GM19238 (cell line): Measurements from ENCODE around the gene APOO.

Source experiments
- DNase-seq: peaks from one replicate; pipeline ENCODE4 v3.0.0; 2011; ENCODE audit warnings: low spot score; ENCODE audit not compliant: insufficient read length

Gene APOO

DNA sequence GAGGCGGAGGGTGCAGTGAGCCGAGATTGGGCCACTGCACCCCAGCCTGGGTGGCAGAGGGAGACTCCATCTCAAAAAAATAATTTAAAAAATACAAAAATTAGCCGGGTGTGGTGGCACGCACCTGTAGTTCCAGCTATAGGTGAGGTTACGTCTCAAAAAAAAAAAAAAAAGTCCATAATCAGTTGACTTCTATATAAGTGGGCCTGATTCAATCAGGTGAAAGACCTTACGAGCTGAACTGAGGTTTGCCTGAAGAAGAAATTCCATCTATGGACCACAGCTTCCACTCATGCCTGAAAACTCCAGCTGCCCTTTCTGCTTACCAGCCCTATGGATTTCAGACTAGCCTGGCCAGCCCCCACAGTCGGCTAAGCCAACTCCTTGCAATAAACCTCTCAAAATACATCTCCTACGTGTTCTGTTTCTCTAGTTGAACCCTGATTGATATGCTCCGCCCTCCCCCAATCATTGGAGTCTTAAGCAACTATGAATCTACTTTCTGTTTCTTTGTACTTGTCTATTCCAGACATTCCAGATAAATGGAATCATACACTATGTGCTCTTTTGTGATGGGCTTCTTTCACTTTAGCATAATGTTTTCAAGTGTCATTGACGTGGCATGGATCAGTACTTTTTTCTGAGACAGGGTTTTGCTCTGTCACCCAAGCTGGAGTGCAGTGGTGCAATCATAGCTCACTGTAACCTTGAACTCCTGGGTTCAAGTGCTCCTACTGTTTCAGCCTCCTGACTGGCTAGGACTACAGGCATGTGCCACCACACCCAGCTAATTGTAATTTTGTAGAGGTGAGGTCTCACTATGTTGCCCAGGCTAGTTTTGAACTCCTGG lies 88.1 kb downstream of the APOO start:
- no peak for DNase-seq

DNA sequence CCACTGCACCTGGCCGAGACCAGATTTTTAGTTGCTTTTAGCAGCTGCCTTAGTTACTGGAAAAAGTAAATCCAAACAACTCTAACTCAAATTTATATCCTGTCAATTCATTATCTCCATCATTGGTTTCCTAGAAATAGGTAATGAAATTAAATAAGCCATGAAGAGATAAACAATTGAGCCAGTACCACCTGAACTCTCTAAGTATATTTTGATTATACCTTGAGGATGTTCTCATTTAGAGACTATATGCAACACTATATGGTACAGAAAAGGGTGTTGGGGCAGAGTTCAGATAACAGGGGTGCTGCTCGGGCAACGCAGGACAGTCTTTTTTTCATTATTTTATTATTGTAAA lies 89.8 kb downstream of the APOO start:
- DNase-seq = no peak

DNA sequence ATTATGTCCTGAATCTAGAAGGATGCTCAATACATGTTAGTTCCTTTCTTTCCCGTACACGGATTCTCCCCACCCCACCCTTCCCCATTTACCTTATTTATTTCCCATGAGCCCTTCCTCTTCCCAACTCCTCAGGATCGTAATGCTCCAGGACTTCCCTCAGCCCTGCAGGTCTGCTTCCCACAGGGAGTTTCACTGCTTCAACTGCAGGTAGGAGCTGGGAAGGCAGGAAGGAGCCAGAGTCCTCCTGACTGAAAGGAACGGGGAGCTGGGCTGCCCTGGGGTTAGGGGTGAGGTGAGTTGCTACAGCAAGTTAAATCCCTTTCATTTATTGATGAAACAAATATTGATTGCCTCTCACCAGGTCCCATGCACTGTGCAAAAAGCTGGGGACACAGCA lies 91.6 kb downstream of the APOO start:
- DNase-seq = no peak

DNA sequence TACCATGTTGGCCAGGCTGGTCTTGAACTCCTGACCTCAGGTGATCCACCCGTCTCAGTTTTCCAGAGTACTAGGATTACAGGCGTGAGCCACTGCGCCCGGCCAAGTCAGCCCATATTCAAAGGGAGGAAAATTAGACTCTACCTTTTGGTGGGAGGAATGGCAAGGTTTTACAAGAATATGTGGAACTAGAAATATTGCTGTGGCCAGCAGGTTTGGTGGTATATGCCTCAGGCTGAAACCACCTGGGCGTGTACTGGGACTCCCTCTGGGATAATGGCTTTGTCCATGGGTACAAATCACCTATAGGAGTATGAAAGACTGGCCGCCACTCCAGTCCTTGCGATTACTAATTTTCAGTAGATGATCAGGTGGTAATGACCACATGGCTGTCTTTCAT lies 92.4 kb downstream of the APOO start:
- DNase-seq = no peak

DNA sequence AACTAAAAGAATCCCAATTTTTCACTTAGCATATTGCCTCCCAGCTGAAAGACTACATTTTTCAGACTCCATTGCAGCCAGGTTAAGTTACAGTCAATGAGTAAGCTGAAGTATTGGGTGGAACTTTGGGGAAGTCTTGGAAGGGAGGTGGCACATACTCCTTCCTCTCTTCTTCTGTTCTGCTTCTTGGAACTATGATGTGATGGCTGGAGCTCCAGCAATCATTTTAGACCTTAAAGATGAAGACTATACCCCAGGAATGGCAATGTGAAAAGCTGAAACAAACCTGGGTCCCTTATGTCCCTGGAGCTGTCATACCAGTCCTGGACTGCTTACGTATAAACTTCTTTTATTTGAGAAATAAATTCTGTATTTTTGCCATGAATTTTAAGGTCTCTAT lies 93.9 kb downstream of the APOO start:
- DNase-seq = no peak

DNA sequence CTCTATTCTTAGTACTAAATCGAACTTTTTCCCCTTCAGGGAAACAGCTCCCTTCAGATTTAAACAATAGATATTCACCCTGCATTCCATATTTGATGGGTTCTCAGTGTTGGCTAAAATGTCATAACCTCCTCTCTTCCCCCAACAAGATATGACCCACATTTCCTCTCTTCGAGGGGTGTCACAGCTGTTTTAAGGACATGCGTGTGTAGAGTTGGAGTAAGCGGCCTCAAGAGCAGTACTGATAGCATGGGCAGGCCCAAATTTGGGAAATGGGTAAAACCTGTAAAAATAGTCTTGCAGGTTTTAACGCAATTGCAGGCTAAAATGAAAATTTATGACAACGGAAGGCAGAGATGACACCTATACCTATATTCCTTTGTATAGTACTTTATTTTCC lies 96.1 kb downstream of the APOO start:
- DNase-seq = no peak

DNA sequence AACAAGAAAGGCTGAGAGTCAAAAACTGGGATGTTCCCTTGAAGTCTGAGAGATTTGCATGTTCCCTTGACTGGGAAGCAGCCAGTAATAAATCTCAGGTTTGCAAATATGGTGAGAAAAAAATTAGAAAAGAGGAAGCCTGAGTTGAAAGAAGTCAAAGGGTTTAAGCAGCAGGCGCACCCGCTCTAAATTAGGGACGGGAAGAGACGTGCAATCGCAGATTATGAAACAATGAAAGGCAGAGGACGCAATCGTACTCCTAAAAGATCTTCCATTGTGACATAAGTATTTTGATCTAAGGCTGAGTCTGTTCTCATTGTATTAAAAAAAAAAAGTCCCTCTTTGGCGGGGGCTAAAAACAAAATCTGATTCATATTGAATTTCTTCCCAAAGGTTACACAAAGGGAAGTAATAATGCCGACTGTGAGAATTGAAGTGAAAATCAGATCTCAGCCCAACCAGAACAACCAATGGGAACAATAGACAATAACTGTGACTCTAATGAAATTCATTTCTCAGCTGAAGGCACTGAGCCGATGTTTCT lies 96.6 kb downstream of the APOO start:
- DNase-seq = no peak

DNA sequence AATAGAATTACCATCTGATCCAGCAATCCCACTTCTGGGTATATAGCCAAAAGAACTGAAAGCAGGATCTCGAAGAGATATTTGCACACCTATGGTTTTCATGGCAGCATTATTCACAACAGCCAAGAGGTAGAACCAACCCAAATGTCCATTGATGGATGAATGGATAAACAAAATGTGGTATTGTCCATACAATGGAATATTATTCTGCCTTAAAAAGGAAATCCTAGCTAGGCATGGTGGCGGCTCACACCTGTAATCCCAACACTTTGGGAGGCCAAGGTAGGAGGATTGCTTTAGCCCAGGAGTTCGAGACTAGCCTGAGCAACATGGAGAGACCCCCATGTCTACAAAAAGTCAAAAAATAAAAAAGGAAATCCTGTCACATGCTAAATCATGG lies 97.5 kb downstream of the APOO start:
- DNase-seq = no peak

DNA sequence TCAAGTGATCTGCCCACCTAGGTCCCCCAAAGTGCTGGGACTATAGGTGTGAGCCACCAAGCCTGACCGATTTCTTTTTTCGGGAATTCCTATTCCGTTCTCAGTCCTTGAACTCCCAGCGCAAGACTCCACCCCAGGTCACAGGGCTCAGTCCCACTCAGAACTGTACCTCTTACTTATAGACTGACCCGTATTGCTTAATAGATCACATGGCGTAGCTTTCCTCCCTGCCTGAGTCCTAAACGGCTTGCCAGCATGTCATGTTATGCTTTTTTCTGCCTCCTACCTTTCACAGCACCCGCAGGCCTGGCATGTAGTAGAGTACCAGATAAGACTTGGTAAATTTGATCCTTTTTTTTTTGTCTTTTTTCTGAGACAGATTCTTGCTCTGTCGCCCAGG lies 102.3 kb downstream of the APOO start:
- DNase-seq = no peak

DNA sequence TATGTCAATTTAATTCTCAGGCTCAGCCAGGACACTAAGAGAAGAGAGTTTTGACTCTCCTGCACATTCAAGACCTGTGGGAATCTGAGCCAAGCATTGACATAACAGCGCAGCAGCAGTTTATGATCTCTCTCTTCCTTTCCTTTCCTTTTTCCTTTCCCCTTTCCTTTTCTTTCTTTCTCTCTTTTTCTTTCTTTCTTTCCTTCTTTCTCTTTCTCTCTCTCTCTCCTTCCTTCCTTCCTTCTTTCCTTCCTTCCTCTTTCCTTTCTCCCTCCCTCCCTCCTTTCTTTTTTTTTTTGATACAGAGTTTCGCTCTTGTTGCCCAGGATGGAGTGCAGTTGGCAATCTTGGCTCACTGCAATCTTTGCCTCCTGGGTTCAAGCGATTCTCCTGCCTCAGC lies 103.2 kb downstream of the APOO start:
- no peak for DNase-seq

DNA sequence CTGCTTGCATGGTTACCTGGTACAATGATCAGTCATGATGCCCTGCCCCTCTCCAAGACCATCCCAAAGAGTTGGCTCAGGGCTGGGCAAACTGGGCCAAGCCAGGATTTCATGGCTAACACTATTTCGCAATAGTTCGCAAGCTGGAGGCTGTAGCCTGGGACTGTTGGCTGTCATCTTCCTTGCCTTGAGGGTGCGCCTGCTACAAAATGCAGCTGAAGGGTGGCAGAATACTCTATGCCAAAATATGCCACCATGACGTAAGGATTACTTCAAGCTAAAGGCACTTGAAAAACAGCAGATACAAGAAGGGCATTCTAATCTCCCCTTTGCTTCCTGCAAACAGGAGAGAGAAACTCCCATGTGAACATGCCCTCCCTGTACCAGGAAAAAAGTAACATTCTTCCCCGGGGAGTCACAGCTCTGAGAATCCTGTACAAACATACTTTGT lies 103.8 kb downstream of the APOO start:
- no peak for DNase-seq

DNA sequence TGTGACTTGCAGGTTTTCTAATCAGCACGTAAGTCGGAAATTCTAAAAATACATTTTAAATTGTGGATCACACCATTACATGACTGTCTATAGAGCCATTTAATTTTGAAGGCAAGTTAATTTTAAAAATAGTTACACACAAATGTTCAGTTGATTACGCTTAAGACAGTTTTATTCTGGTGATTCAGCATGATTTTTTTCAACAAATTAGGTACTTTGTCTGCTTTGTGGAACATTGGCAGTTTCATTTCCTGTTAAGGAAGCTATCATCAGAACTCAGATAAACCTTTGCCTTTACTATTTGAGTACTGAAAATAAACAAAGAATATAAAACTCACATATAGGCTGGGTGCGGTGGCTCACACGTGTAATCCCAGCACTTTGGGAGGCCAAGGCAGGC lies 105.3 kb downstream of the APOO start:
- no peak for DNase-seq

DNA sequence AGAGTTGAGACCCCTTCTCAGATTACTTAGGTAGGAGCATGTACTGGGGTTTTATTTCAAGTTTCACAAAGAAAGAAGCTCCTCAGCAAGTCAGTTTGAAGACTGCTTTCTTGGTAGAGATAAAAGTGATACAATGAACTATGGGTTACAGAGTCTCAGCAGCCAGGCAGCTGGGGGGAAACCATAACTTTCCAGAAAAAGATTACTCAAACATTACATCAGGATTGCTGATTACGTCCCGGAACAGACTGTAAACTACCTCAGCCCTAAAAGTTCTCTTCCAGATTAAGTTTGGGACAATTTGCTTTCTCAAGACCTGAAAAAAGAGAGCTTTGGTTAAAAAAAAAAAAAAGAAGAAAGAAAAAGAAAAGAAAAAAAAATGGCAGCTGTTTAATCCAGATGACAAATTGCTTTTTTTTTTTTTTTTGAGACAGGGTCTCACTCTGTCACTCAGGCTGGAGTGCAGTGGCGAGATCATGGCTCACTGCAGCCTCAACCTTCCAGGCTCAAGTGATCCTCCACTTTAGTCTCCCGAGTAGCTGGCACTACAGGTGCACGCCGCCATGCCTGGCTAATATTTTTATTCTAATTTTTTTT lies 108.2 kb downstream of the APOO start:
- no peak for DNase-seq

DNA sequence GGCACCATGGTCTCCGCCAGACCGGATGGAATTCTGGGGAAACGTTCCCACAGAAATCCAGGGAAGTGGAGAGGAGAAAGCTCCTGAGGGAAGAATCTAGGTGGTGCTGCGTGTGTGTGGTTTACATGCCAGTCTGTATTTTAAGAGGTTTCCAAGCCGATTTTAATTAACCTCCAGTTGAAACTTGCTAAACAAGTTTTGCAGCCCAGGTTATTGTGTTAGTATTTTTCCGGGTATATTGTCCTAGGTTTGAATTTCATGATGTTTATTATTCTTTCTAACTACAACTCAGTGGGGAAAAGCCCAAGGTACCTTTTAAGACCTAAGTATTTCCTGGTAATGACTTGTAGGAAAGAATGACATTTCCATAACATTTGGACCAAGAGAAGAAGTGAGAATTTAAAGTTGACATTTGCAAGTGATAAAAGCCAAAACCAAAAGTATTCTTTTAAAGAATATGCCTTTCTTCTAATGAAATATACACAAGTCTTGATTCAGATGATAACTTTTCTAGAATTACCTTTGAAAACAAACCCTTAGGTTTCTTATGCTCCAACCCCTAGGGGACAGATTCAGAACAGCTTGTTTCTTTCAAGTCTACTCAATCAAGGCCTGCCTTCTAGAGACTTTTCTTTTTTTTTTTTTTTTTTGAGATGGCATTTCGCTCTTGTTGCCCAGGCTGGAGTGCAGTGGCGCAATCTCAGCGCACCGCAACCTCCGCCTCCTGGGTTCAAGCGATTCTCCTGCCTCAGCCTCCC lies 110.2 kb downstream of the APOO start:
- no peak for DNase-seq

DNA sequence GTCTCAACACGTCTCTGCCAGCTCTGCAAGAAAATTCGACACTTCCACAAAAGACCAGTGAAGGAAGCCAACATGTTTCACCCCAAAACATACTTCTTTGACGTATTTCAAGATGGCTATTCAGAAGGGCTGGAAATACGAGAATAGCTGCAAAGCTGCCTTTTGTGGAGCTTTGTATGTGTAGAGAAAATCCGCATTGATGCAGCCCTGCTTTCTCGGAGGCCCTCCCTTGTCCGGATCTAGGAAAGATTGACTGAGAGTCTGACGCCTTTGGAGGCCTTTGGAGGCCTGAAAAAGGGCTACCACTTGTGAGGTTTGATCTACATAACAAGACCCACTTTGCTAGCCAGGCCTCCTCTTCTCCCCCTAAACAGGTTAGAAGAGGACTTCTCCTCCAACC lies 112.5 kb downstream of the APOO start:
- DNase-seq = no peak

DNA sequence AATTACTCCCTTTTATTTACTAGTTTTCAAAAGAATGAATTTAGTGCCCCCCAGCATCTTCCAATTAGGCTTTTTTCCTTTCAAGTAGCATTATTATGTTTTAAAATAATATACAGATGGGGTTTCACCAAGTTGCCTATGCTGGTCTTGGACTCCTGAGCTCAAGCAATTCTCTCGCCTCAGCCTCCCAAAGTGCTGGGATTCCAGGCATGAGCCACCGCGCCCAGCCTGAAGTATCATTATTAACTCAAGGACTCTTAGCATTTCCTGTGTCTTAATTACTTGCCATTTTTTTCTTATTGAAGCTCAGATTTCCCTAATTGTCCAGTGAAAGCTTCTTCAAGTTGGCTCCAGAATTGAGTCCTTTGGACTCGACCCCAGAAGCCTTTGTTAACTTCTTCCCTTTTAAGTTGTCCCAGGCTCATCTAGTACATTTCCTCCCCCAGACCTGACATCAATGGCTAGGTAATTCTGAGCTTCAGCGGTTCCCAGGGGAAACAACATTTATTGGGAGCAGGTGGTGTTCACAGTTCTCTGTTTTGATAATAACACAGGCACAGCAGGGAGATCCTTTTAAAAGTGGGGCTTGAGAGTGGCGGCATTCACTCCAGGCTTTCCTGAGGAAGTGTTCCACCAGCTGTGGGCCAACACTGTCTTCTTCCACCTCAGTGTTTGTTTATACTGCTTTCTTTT lies 114.7 kb downstream of the APOO start:
- DNase-seq = no peak

DNA sequence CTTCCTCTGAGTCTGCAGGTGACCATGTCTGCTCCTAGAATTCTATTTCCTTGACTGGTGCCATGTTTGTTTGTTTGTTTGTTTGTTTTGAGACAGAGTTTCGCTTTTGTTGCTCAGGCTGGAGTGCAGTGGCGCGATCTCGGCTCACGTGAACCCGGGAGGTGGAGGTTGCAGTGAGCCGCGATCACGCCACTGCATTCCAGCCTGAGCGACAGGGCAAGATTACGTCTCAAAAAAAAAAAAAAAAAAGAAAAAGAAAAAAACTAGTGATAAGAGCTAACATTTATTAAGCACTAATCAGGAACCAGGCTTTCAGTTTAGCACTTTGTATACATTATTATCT lies 117.6 kb downstream of the APOO start:
- DNase-seq = no peak

DNA sequence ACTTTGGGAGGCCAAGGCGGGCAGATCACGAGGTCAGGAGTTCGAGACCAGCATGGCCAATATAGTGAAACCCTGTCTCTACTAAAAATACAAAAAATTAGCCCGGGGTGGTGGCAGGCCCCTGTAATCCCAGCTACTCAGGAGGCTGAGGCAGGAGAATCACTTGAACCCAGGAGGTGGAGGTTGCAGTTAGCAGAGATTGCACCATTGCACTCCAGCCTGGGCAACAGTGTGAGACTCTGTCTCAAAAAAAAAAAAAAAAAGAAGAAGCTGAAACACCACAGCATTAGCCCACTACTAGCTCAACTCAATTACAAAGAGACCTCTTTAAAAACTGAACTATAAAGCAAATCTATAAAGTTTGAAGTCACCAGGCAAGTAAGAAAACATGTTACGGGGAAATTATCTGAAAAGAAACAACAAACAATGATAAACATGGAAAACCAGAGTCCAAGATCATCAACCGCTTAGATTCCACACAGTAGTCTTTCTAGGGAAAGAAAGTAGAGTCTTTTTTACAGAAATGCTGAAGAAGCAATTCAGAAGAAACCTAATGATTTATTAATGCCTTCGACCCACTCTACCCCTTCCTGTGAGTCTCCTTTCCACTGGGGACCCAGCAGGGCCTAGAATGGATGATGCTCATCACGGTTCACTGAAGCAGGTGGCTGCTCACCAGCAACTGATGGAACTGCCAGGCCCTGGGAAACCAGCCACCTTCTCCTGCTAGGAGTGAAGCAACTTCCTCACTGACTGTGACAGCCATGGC lies 118.2 kb downstream of the APOO start:
- DNase-seq = no peak

DNA sequence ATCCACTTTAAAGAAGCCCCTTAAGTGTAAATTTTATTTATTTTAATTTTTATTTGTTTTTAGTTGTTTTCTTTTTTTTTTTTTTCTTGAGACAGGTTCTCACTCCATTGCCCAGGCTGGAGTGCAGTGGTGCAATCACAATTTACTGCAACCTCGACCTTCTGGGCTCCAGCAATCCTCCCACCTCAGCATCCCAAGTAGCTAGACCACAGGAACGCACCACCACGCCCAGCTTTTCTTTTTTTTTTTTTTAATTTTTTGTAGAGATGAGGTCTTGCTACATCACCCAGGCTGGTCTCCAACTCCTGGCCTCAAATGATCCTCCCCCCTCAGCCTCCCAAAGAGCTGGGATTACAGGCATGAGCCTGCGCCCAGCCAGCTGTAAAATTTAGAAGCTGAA lies 118.8 kb downstream of the APOO start:
- no peak for DNase-seq

DNA sequence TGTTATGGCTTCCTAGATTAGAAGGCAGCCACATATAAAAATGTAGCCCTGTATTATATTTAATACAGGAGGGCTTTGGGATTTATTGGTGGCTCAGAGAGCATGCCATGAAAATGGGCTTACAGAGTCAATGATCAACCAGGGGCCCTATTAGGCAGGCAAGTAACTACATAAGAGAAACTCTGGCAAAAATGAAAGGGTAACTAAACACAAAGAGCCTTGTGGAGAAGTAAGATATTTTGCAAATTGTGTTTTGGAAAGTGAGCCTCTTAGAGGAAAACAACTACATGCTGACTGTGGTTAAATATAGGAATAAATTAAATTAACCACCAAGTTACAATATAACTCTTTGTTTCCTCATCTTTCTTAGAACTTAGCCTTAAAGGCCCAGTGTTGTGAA lies 119.2 kb downstream of the APOO start:
- no peak for DNase-seq

DNA sequence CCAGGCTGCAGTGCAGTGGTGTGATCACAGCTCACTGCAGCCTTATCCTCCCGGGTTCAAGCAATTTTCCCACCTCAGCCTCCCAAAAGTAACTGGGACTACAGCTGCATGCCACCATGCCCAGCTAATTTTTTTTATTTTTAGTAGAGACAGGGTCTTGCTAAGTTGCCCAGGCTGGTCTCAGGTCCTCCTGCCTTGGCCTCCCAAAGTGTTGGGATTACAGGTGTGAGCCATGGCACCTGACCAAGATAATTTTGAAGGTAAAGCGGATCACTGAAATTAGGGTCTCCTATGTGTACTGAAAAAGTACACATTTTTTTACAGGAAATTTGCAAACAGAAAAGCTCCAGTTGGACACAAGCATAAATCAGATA lies 120.0 kb downstream of the APOO start:
- no peak for DNase-seq
